Measurements from ENCODE around the gene PTGR3.

DNA sequence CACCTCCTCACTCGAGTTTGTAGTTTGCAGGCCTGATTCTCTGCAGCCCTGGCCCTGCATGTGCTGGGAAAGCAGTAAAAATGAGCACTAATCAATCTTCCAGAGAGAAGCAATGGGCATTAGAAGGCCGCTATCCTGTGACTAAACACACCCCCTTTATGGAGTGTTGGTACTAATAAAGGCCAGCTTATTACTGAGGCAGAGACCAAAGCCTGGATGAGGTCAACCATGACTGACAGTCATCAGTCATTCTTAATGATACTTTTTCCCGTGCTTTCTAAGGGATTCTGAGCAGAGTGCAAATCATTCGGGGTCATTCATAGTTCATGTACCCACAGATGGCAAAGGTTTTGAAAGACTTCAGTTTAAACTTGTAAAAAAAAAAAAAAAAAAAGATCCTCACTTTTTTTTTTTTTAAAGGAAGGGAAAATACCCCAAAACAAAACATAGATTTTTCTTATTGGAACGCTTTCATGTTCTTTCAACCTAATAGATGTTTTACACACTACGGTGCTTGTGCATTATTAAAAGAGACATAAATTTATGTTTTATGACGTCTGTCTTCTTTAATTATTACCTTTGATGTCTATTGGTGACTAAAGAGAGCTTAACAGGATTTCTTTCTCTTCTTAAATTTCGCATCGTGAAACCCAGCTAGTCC is 14.9 kb upstream of the PTGR3 start:
- TF ChIP-seq CTCF (IDR thresholded peaks at IDR 0.05), result no peak
- no peak for TF ChIP-seq POLR2A (IDR thresholded peaks at IDR 0.05)

Measured in uterus (tissue), 2 donors.